ENCODE measurements around the gene ELMO1. TPM values are rescaled to one million over a fixed set of nuclear protein-coding genes. Genes with fewer than 3 reads are reported as not detected.

Gene ELMO1
- total and polyA plus RNA-seq, 2 experiments from 2014 or later = 6.5 to 24.9 TPM

GRCh38 chr7:36942025-36942424 is 506.6 kb downstream of the ELMO1 start:
- H3K9me2 ChIP-seq (ENCODE audit: insufficient read depth) = peaks cover 4% of the 10 kb centered on the region; the same call in 1 of the 2 replicates
- no peak overlapping the region for H3K4me2 ChIP-seq
- Mint-ChIP-seq H3K36me3 (ENCODE audit: low read depth) (peaks cover 13% of the 10 kb centered on the region), H3K9me3 (peaks cover 21% of the 10 kb centered on the region), H3K27me3 (ENCODE audit: insufficient read depth, low read depth, poor library complexity) (peaks cover 7% of the 10 kb centered on the region), H3K4me3 (no peak overlapping the region), H3K4me1 (peaks cover 7% of the 10 kb centered on the region), H3K27ac (no peak overlapping the region)
- no peaks in the 10 kb centered on the region for H3F3A ChIP-seq (replicated peaks; ENCODE audit: low read depth)
- no peak overlapping the region for H2AFZ ChIP-seq
- ATAC-seq (no peak), DNase-seq (ENCODE audit: low spot score) (no peak)
- H3K27me3 ChIP-seq (ENCODE audit: insufficient read depth) = no peaks in the 10 kb centered on the region
- TF ChIP-seq CREB1 (CRISPR knock-in tag; IDR thresholded peaks at IDR 0.05; ENCODE audit: low read depth) (no peak), STAT1 (IDR thresholded peaks at IDR 0.05; ENCODE audit: unreplicated experiment) (no peak), EZH2 (IDR thresholded peaks at IDR 0.05; ENCODE audit: low read depth, unreplicated experiment) (no peak), ZNF114 (CRISPR knock-in tag; IDR thresholded peaks at IDR 0.05) (no peak), EZH2phosphoT487 (IDR thresholded peaks at IDR 0.05; ENCODE audit: unreplicated experiment) (no peak)
- TF ChIP-seq, protein P1, sequence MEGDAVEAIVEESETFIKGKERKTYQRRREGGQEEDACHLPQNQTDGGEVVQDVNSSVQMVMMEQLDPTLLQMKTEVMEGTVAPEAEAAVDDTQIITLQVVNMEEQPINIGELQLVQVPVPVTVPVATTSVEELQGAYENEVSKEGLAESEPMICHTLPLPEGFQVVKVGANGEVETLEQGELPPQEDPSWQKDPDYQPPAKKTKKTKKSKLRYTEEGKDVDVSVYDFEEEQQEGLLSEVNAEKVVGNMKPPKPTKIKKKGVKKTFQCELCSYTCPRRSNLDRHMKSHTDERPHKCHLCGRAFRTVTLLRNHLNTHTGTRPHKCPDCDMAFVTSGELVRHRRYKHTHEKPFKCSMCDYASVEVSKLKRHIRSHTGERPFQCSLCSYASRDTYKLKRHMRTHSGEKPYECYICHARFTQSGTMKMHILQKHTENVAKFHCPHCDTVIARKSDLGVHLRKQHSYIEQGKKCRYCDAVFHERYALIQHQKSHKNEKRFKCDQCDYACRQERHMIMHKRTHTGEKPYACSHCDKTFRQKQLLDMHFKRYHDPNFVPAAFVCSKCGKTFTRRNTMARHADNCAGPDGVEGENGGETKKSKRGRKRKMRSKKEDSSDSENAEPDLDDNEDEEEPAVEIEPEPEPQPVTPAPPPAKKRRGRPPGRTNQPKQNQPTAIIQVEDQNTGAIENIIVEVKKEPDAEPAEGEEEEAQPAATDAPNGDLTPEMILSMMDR (conservative IDR thresholded peaks at IDR 0.05; ENCODE audit: low read depth in 2 of 2) = no peak; a peak in 1 of 4 replicates
- H3K36me3 ChIP-seq (ENCODE audit: insufficient read depth) = no peaks in the 10 kb centered on the region
- no peaks in the 10 kb centered on the region for H3K79me2 ChIP-seq (replicated peaks; ENCODE audit: insufficient read depth)
- no peak overlapping the region for H3K27ac ChIP-seq (ENCODE audit: low read depth)
- peaks cover 10% of the 10 kb centered on the region; the same call in 1 of the 2 replicates for H3K4me1 ChIP-seq (ENCODE audit: insufficient read depth)
- no peak overlapping the region for H3K4me3 ChIP-seq
- no peaks in the 10 kb centered on the region for H4K20me1 ChIP-seq (replicated peaks; ENCODE audit: insufficient read depth)

- H3K4me1 Mint-ChIP-seq = peaks cover 3% of the 10 kb centered on the region; the same call in 2 of the 3 replicates
- TF ChIP-seq ZNF114 (CRISPR knock-in tag; IDR thresholded peaks at IDR 0.05) = no peak
- no peak for TF ChIP-seq ZNF331 (CRISPR knock-in tag; IDR thresholded peaks at IDR 0.05; ENCODE audit: low read depth)
- TF ChIP-seq STAT1 (IDR thresholded peaks at IDR 0.05; ENCODE audit: unreplicated experiment) = no peak
- TF ChIP-seq EZH2phosphoT487 (IDR thresholded peaks at IDR 0.05; ENCODE audit: unreplicated experiment) = no peak
- no peak for TF ChIP-seq JUNB (IDR thresholded peaks at IDR 0.05; ENCODE audit: unreplicated experiment)
- TF ChIP-seq ZNF462 (CRISPR knock-in tag; IDR thresholded peaks at IDR 0.05) = no peak
- TF ChIP-seq, protein P1 (conservative IDR thresholded peaks at IDR 0.05; ENCODE audit: low read depth in 2 of 2) = no peak
- no peak for TF ChIP-seq POLR2AphosphoS5 (IDR thresholded peaks at IDR 0.05; ENCODE audit: low read depth)
Observed at GRCh38 chr7:36941359-36941758, 507.3 kb downstream of the ELMO1 start.

More at GRCh38 chr7:36941359-36941758, 507.3 kb downstream of the ELMO1 start:
- Mint-ChIP-seq H3K36me3 (ENCODE audit: low read depth) (peaks cover 20% of the 10 kb centered on the region), H3K27ac (no peak overlapping the region), H3K27me3 (ENCODE audit: insufficient read depth, low read depth, poor library complexity) (peaks cover 5% of the 10 kb centered on the region), H3K9me3 (peaks cover 28% of the 10 kb centered on the region), H3K4me3 (no peak overlapping the region)
- Histone ChIP-seq H2AFZ (no peak overlapping the region), H3K4me1 (ENCODE audit: insufficient read depth) (peaks cover 5% of the 10 kb centered on the region; the same call in 1 of the 2 replicates), H3K27ac (ENCODE audit: low read depth) (no peak overlapping the region), H3K36me3 (ENCODE audit: insufficient read depth) (no peaks in the 10 kb centered on the region), H4K20me1 (replicated peaks; ENCODE audit: insufficient read depth) (no peaks in the 10 kb centered on the region), H3K27me3 (ENCODE audit: insufficient read depth) (no peaks in the 10 kb centered on the region), H3K9me2 (ENCODE audit: insufficient read depth) (peaks cover 4% of the 10 kb centered on the region; the same call in 1 of the 2 replicates), H3F3A (replicated peaks; ENCODE audit: low read depth) (no peaks in the 10 kb centered on the region), H3K4me2 (no peak overlapping the region), H3K4me3 (no peak overlapping the region), H3K79me2 (replicated peaks; ENCODE audit: insufficient read depth) (no peaks in the 10 kb centered on the region)
- ATAC-seq (no peak), DNase-seq (ENCODE audit: low spot score) (no peak)

Measured in GM23338 (cell line).